Measurements from ENCODE around the gene TGFBR1. TPM values are rescaled to one million over a fixed set of nuclear protein-coding genes. Genes with fewer than 3 reads are reported as not detected.

Gene TGFBR1
- total RNA-seq, 1 donor from 2014 or later: 138 TPM

DNA sequence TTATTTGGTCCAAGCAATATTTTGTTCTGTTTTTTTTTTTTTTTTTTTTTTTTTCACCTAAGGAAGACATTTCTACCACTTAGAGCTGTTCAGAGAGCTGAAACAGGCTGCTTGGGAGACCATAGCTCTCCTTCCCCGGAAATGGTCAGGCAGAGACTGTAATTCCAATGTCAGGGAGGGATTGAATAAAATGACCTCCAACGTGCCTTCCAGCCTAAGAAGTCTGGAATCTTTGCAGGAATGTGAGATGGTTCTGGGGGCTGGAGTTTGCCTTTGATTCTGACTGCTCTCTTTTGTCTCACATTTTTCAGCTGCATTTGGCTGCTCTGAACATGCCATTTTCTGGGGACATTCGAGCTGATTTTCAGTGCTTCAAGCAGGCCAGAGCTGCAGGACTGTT, 38.3 kb upstream of the TGFBR1 start:
- Mint-ChIP-seq H3K4me1 (peaks cover 29% of the 10 kb centered on the region), H3K36me3 (peaks cover 3% of the 10 kb centered on the region), H3K4me3 (no peak overlapping the region), H3K27ac (peak overlapping the region; percentile 44), H3K27me3 (ENCODE audit: insufficient read depth, low read depth) (peaks cover 4% of the 10 kb centered on the region), H3K9me3 (peaks cover 10% of the 10 kb centered on the region)
- no peaks in the 10 kb centered on the region for H3K36me3 ChIP-seq
- H3K79me2 ChIP-seq (ENCODE audit: low read depth): no peaks in the 10 kb centered on the region
- no peaks in the 10 kb centered on the region for H3K9me3 ChIP-seq (ENCODE audit: low read depth)
- DNase-seq (ENCODE audit: low spot score): no peak
- H3K27me3 ChIP-seq: no peaks in the 10 kb centered on the region
- no peak overlapping the region for H2AFZ ChIP-seq (replicated peaks)
- TF ChIP-seq, protein P1, sequence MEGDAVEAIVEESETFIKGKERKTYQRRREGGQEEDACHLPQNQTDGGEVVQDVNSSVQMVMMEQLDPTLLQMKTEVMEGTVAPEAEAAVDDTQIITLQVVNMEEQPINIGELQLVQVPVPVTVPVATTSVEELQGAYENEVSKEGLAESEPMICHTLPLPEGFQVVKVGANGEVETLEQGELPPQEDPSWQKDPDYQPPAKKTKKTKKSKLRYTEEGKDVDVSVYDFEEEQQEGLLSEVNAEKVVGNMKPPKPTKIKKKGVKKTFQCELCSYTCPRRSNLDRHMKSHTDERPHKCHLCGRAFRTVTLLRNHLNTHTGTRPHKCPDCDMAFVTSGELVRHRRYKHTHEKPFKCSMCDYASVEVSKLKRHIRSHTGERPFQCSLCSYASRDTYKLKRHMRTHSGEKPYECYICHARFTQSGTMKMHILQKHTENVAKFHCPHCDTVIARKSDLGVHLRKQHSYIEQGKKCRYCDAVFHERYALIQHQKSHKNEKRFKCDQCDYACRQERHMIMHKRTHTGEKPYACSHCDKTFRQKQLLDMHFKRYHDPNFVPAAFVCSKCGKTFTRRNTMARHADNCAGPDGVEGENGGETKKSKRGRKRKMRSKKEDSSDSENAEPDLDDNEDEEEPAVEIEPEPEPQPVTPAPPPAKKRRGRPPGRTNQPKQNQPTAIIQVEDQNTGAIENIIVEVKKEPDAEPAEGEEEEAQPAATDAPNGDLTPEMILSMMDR (IDR thresholded peaks at IDR 0.05): no peak
- TF ChIP-seq EZH2phosphoT487 (IDR thresholded peaks at IDR 0.05) (no peak), EZH2 (IDR thresholded peaks at IDR 0.05) (no peak)
- H4K20me1 ChIP-seq (ENCODE audit: low read depth): no peaks in the 10 kb centered on the region
- H3K4me1 ChIP-seq: peaks cover 10% of the 10 kb centered on the region
- no peak overlapping the region for H3K9ac ChIP-seq
- no peak overlapping the region for H3K4me2 ChIP-seq
- no peak overlapping the region for H3K4me3 ChIP-seq
- H3K27ac ChIP-seq: no peak overlapping the region
- H3F3A ChIP-seq (ENCODE audit: low read depth): no peaks in the 10 kb centered on the region

- Histone ChIP-seq H3K36me3 (no peaks in the 10 kb centered on the region), H4K20me1 (ENCODE audit: low read depth) (no peaks in the 10 kb centered on the region), H3F3A (ENCODE audit: low read depth) (no peaks in the 10 kb centered on the region), H3K27me3 (no peaks in the 10 kb centered on the region), H3K9me3 (ENCODE audit: low read depth) (no peaks in the 10 kb centered on the region), H3K79me2 (ENCODE audit: low read depth) (no peaks in the 10 kb centered on the region), H3K4me1 (peaks cover 10% of the 10 kb centered on the region), H3K27ac (no peak overlapping the region), H2AFZ (replicated peaks) (no peak overlapping the region), H3K9ac (no peak overlapping the region), H3K4me3 (no peak overlapping the region), H3K4me2 (no peak overlapping the region)
- Mint-ChIP-seq H3K4me3 (no peak overlapping the region), H3K9me3 (peaks cover 10% of the 10 kb centered on the region), H3K4me1 (peaks cover 37% of the 10 kb centered on the region), H3K27me3 (ENCODE audit: insufficient read depth, low read depth) (peaks cover 2% of the 10 kb centered on the region), H3K36me3 (peaks cover 3% of the 10 kb centered on the region), H3K27ac (no peak overlapping the region)
- DNase-seq (ENCODE audit: low spot score): no peak
- no peak for TF ChIP-seq EZH2 (IDR thresholded peaks at IDR 0.05)
- TF ChIP-seq, protein P1 (IDR thresholded peaks at IDR 0.05): no peak
- no peak for TF ChIP-seq EZH2phosphoT487 (IDR thresholded peaks at IDR 0.05)
Observed at GRCh38 chr9:99069075-99069474, 35.8 kb upstream of the TGFBR1 start.

DNA sequence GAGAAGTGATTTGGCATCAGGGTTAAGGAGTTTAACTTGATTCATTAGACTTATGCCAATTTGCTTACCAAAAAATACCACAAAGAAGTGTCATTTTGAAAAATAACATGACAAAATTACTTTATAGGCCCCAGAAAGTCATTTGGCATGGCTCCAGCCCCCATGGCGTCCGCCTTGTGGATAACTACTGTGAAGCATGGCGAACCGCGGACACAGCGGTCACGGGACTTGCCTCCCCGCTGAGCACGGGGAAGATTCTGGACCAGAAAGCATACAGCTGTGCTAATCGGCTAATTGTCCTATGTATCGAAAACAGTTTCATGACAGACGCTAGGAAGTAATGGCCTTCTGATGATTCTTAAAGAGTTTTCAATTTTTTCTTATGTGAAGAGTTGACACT, 35.4 kb upstream of the TGFBR1 start:
- Histone ChIP-seq H3K9me3 (ENCODE audit: low read depth) (no peaks in the 10 kb centered on the region), H3K27ac (no peak overlapping the region), H2AFZ (replicated peaks) (no peak overlapping the region), H3K27me3 (no peaks in the 10 kb centered on the region), H3K9ac (no peak overlapping the region), H3K4me3 (no peak overlapping the region), H3K36me3 (no peaks in the 10 kb centered on the region), H3K4me2 (no peak overlapping the region), H3K79me2 (ENCODE audit: low read depth) (no peaks in the 10 kb centered on the region), H3F3A (ENCODE audit: low read depth) (no peaks in the 10 kb centered on the region), H3K4me1 (peaks cover 10% of the 10 kb centered on the region), H4K20me1 (ENCODE audit: low read depth) (no peaks in the 10 kb centered on the region)
- no peak overlapping the region for H3K4me3 Mint-ChIP-seq
- H3K27me3 Mint-ChIP-seq (ENCODE audit: insufficient read depth, low read depth): peaks cover 2% of the 10 kb centered on the region
- TF ChIP-seq, protein P1 (IDR thresholded peaks at IDR 0.05): no peak
- no peak for TF ChIP-seq EZH2 (IDR thresholded peaks at IDR 0.05)
- no peak for TF ChIP-seq EZH2phosphoT487 (IDR thresholded peaks at IDR 0.05)
- H3K27ac Mint-ChIP-seq: no peak overlapping the region
- H3K9me3 Mint-ChIP-seq: peaks cover 10% of the 10 kb centered on the region
- DNase-seq (ENCODE audit: low spot score): no peak
- H3K4me1 Mint-ChIP-seq: peaks cover 37% of the 10 kb centered on the region
- H3K36me3 Mint-ChIP-seq: peaks cover 3% of the 10 kb centered on the region
